GM12801 (cell line): Measurements from ENCODE around the gene SPEM2.

ENCODE experiments used
- CTCF ChIP-seq: IDR thresholded peaks from one replicate; pipeline ENCODE4 v1.5.1; 2011; ENCODE audit warnings: control low read depth; ENCODE audit not compliant: insufficient read length; ENCODE audit errors: extremely low read depth

SPEM2 gene

GRCh38 chr17:7425316-7425715 is at the start of gene SPEM2:
TSS of gene SPEM2 (plus strand) at chr17:7425616. CDS start at chr17:7425689, 73 bp downstream.
- TF ChIP-seq CTCF: no peak

- TF ChIP-seq CTCF: no peak
Measured at GRCh38 chr17:7379134-7379533, 46.3 kb upstream of the SPEM2 start.

DNA sequence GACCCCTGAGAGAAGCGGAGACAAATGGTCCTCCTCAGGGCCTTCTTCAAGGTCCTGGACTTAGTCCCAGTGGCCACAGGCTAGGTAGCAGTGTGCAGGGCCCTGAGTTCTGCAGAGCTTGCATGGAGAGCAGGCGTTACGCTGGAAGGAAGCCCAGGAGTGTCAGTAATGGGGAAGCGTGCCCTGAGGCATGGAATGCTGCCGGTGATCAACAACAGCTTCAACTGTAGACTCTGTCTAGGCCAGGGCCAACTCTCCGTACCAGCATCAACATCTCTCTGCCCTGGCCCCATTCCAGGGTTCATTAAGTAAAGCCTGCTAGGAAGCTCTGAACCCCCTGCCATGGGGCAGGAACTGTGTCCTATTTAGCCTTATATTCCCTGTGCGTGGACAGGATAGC is 45.1 kb upstream of the SPEM2 start:
- TF ChIP-seq CTCF: no peak

- TF ChIP-seq CTCF: no peak
Measured at GRCh38 chr17:7380855-7381683, 44.3 kb upstream of the SPEM2 start, which contains the start of gene TNK1. TSS of gene TNK1 (plus strand) at chr17:7381089. CDS start at chr17:7382927, 1,838 bp downstream.

DNA sequence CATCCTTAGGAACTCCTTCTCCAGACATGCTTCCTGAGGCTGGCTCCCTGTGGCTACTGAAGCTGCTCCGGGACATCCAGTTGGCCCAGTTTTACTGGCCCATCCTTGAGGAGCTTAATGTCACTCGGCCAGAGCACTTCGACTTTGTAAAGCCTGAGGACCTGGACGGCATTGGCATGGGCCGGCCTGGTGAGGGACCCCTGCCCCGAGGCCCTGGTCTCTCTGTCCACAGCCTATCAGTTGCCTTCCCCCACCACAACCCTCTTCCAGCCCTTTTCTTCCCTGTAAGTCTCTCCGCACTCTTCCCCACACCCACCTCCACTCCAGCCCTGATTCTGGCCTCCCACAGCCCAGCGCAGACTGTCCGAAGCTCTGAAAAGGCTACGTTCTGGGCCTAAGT is 42.5 kb upstream of the SPEM2 start:
- TF ChIP-seq CTCF: no peak

DNA sequence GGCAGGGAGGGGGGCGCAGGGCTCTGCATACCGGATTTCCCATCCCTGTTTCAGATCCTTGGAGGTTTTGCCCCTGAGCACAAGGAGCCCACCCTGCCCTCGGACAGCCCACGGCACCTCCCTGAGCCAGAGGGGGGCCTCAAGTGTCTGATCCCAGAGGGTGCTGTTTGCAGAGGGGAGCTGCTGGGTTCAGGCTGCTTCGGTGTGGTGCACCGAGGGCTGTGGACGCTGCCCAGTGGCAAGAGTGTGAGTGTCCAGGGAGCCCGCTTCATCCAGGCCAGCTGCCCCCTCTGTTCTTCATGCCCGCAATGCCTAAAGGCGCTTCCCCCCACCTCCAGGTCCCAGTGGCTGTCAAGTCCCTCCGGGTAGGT is 42.1 kb upstream of the SPEM2 start:
- no peak for TF ChIP-seq CTCF

DNA sequence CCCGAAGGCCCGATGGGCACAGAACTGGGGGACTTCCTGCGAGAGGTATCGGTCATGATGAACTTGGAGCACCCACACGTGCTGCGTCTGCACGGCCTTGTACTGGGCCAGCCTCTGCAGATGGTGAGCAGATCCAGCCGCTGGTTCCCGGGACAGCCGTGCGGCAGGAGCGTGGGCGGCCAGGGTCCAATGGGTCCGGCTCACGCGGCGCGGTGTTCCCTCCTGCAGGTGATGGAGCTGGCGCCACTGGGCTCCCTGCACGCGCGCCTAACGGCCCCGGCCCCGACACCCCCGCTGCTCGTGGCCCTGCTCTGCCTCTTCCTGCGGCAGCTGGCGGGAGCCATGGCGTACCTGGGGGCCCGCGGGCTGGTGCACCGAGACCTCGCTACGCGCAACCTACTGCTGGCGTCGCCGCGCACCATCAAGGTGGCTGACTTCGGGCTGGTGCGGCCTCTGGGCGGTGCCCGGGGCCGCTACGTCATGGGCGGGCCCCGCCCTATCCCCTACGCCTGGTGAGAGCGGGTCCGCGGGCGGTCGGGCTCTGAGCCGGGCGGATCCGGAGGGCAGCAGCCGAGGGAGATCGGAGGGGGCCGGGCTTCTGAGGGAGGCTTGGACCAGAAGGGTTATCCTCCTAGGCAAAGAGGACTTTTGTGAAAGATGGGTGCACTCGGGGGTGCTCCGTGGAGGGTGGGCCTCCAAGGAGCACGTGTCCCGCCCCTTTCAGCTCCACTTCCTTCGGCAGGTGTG is 41.5 kb upstream of the SPEM2 start:
- no peak for TF ChIP-seq CTCF
